Fibroblast of pulmonary artery (primary cell): Measurements from ENCODE around the gene HIVEP3.

Experiments
- DNase-seq: peaks from one replicate; pipeline ENCODE4 v3.0.0-alpha.2; 2010; ENCODE audit warnings: low read depth
- H3K4me3 ChIP-seq: replicated peaks from 2 replicates; pipeline ENCODE4 v1.5.1; 2011; ENCODE audit warnings: low read depth, mild to moderate bottlenecking, control low read depth, low read length, moderate library complexity
- CTCF ChIP-seq: IDR thresholded peaks from 2 replicates; pipeline ENCODE4 v1.5.1; 2011; ENCODE audit warnings: mild to moderate bottlenecking, control low read depth, low read length, inconsistent platforms; ENCODE audit errors: missing control alignments

HIVEP3 gene

GRCh38 chr1:41852091-41852490 is 66.6 kb downstream of the HIVEP3 start:
- no peak overlapping the region for H3K4me3 ChIP-seq
- DNase-seq: no peak
- no peak for TF ChIP-seq CTCF

- H3K4me3 ChIP-seq: no peak overlapping the region
- no peak for TF ChIP-seq CTCF
- DNase-seq: peak; percentile 72
Observed at GRCh38 chr1:41851589-41851988, 67.1 kb downstream of the HIVEP3 start.

GRCh38 chr1:41850029-41850428 is 68.7 kb downstream of the HIVEP3 start:
- DNase-seq: no peak
- H3K4me3 ChIP-seq: no peak overlapping the region
- no peak for TF ChIP-seq CTCF

- no peak for DNase-seq
- no peak for TF ChIP-seq CTCF
- H3K4me3 ChIP-seq: no peak overlapping the region
Observed at GRCh38 chr1:41849211-41849759, 69.4 kb downstream of the HIVEP3 start.

GRCh38 chr1:41848216-41848952 is 70.3 kb downstream of the HIVEP3 start:
- DNase-seq: no peak
- H3K4me3 ChIP-seq: no peak overlapping the region
- no peak for TF ChIP-seq CTCF

GRCh38 chr1:41847733-41848132 is 71.0 kb downstream of the HIVEP3 start:
- H3K4me3 ChIP-seq: no peak overlapping the region
- no peak for DNase-seq
- TF ChIP-seq CTCF: no peak
